Stimulated activated naive CD8-positive, alpha-beta T cell treated with anti-CD3 and anti-CD28 coated beads, Interleukin-15, Interleukin-2, amounts not matched to agents 100 U/mL and 50 U/mL, for 24 hours (primary cell): ENCODE results near the gene PRLR.
A peak's percentile ranks its signal among the peaks of the same experiment; 100 is the strongest.

Source experiments
- ATAC-seq: fragments of 150-1000 bp; cut with Tn5 transposase; one replicate; pipeline ENCODE4 v1.10.0; 2021
- DNase-seq: peaks from one replicate; pipeline ENCODE4 v3.0.0; 2021

Gene PRLR

GRCh38 chr5:35160486-35161116, 69.7 kb downstream of the PRLR start:
- ATAC-seq, result no peak

GRCh38 chr5:35159370-35159742, 70.9 kb downstream of the PRLR start:
- ATAC-seq (no peak), DNase-seq (no peak)

More at GRCh38 chr5:35160486-35161116, 69.7 kb downstream of the PRLR start:
- DNase-seq, result no peak

DNA sequence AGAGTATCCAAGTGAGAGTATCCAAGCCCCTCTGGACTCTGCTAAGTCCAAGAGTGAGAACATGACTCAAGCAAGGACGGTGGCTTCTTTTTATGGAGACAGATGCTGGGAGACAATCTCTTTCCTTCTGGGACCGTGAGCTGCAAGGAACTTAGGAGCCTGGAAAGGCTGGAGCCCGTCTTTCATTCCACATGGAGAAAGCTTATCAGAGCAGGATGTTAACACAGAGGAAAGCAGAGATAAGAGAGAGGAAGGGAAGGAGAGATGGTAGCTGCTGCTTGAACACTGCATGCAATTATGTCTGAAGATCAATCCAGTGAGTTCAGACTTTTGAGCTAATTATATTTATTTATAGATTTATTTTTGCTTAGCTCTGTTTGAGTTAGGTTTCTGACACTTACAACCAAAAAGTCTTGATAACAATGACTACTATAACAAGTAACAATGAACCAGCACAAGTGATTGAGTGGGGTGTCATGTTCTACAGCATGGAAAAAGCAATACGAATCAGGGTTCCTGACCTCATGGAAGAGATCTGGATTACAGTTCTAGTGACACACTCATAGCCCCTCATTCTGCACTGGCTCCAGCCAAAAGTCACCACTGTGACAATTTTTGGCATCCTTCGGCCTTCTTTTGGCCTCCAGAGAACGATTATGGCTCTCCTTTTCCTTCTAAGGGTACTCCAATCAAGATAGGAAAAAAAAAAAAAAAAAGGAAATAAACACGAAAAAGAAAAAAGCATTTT, 71.5 kb downstream of the PRLR start:
- DNase-seq, result no peak
- ATAC-seq, result no peak

GRCh38 chr5:35158204-35158603, 72.1 kb downstream of the PRLR start:
- DNase-seq (no peak), ATAC-seq (no peak)

DNA sequence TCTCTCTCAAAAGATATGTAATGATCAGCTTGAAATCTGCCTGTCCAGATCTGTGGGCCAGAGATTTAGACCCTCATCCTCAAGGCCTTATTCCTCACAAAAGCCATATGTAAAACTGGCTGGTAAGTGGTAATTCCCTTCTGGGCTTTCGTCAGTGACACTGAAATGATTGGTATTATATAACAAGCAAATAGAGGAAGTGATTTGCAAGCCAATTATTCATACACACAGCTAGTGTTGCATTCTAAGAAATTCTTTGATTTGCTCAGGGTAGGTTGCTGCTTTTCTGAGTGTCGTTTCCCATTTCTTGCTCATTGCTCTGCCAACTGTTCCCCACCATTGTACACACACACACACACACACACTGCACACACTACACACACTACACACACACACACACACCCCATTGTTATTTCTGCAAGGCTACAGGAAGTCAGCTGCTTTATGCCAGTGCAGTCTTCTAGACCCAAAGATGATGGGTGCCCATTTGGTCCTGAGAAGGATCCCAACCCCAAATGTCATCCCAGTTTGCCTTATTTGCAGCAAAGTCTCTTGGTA, 76.8 kb downstream of the PRLR start:
- DNase-seq (no peak), ATAC-seq (no peak)

DNA sequence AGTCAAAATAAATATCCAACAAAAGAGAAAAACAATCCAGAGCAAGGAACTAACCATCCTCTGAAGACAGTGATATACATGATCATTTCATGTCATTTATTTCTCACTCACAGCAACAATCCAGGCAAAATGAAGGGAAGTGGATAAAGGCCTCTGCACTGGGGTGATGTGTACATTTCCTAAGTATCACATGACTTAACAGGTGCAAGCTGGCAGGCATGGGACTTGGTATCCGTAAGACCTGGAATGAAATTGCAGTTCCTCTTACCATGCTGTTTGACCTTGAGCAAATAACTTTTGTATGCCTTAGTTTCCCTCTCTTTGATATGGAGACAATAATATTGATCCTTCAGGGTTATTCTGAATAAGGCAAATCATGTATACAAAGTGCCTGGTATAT, 77.6 kb downstream of the PRLR start:
- DNase-seq (no peak), ATAC-seq (no peak)

- ATAC-seq, result no peak
- DNase-seq, result no peak
Observed at GRCh38 chr5:35151146-35151920, 79.0 kb downstream of the PRLR start.

- no peak for ATAC-seq
- no peak for DNase-seq
Observed at GRCh38 chr5:35149041-35149440, 81.2 kb downstream of the PRLR start.

GRCh38 chr5:35146406-35146805, 83.9 kb downstream of the PRLR start:
- DNase-seq (no peak), ATAC-seq (no peak)

GRCh38 chr5:35145691-35146317, 84.5 kb downstream of the PRLR start:
- DNase-seq (no peak), ATAC-seq (no peak)

DNA sequence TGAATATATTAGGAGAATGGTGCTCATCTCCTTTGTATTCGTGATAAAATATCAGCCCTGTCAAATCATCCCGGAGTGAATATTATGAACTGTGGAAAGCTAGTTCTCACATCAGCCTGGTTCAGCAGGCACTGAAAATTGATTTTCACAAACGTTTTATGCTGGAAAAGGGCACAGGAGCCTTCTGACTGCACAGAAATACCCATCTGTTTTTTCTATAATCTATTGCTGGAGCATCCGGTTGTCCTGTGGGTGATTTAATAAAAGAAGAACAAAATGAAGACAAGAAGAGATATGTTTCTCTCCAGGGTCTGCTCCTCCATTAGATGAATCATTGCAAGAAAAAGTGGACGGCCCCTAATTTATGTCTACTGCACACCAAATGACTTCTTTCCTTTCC, 85.3 kb downstream of the PRLR start:
- no peak for ATAC-seq
- no peak for DNase-seq

DNA sequence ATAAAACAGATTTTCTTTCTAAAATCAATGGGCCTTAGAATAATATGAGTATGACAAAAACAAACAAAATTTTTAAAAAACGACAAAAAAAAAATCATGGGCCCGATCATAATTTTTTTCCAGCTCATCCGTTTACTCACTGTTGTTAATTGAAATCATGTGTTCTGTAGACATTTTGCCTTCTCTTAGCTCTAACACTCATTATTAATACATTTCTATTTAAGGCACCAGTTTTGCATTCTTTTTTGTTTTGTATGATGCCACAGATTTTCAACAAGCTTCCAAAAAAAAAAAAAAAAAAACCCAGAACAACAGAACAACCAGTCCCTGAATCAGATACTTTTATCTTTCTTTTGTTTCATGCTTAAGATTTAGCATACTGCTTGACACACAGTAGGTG, 86.4 kb downstream of the PRLR start:
- no peak for DNase-seq
- no peak for ATAC-seq

DNA sequence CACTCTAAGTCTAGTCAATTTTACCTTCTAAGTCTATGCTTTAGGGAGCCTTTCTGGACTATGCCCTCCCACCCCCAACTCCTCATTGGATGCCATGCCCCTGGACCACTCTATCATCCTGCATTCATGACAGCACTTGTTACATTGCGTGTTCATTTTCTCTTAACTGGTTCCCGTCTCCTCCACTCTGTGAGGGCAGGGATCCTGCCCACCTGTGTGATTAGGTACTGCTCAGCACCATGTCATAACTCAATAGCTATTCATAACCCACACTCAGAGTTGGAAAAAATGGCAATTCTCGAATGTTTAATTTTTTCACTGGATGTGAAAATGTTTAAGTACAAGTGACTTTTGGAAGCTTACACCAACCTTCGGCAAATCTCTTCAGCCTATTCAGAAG, 88.5 kb downstream of the PRLR start:
- ATAC-seq (no peak), DNase-seq (no peak)

GRCh38 chr5:35138232-35138631, 92.1 kb downstream of the PRLR start:
- DNase-seq (no peak), ATAC-seq (no peak)

DNA sequence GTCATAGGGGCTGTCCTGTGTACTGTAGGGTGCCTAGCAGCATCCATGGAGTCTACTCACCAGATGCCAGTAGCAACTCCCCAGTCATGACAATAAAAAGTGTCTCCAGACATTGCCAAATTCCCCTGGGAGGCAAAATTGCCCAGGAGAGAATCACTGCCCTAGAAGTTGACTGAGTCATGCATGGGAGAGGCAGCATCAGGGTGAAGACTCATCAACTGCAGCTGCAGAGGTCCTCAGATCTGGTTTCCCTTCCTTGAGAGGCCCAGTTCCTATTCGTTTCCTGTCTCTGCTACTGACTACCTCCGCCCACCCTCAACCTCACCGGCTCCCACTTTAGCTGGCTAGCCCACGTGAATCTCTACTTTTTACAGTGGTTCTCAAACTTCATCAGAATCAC, 93.9 kb downstream of the PRLR start:
- ATAC-seq, result peak; percentile 77
- DNase-seq, result no peak

DNA sequence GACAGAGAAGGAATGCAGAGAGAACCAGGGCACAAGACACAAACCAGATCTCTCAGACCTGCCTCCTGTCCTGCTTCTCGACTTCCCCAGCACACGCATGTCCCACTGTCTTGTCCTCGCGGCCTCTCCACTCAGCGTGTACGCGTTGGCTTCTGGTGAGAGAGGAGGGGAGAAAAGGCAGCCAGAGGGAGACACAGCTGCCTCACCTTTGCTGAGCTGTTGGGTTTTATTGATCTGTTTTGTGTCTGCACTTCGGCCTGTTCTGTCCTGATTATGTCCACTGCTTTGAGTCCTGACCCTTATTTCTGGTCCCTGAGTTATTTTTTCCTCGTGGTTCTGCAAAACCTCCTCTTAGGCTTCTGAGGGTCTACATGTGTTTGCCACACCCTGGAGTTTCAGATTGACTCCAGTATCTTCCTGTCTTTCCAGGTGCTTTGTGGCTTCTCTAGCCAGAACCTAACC, 95.0 kb downstream of the PRLR start:
- DNase-seq (no peak), ATAC-seq (no peak)

DNA sequence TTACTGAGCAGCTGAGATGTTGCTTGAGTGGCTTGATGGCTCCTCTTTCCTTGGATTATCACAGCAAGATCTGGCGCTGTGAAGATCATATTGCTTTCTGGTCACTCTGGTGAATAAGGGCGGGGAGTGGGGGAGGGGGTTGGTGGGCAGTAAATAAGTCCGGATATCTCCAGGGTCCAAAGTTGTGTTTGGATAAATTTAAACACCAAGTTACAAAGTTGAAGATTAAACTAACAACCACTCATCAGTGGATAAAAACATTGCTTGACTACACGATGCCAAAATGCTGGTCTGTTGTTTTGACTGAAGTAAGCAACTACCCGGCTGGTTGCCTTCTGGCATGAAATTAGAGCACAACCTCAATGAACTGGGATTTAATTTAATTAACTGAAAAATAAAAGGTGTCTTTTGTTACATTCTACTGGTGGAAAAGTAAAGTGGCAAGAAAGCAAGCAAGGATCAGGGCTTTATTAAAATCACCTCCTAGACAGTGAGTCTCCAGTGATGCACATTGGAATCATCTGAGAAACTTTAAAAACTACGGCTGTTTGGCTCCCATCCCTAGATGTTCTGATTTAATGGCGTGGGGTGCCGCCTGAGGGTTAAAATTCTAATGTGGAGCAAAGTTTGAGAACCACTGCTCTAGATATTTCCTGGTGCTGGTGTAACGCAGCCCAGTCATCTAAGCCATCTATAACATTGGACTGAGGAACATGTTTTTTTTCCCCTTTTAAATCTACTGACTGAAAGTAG, 95.8 kb downstream of the PRLR start:
- ATAC-seq (no peak), DNase-seq (no peak)

DNA sequence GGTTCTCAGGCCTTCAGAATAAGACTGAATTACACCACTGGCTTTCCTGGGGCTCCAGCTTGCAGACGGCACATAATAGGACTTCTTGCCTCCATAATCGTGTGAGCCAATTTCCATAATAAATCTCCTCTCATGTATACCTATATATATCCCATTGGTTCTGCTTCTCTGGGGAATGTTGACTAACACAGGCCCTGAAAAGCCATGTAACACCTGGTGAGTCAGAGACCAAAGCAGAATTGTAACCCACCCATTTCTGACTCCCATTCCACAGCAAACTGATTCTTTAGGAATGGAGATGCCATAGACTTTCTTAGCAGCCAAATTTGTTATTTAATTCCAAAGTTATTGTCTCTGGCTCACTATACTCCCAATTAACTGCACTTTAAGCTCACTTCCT, 97.1 kb downstream of the PRLR start:
- DNase-seq (no peak), ATAC-seq (no peak)

DNA sequence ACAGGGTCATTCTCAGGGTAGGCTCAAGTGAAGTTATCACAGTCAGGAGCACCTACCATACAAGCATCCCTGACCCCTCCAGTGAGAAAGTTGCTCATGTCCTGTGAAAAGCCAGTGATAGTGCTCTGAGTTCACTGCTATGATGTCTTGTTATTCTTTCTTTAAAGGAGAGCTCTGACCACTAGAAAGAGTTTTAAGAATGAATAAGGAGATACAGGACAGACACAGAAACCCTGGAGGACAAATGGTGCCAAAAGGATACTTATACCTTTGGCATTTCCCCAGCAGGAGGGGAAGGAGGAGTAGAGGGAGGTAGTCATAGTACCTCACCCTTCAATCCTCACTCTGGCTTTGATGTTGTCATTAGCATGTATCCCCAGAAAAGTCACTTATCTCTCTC, 98.6 kb downstream of the PRLR start:
- no peak for DNase-seq
- ATAC-seq, result no peak

- ATAC-seq (peak; percentile 94), DNase-seq (peak; percentile 45)
Observed at GRCh38 chr5:35129921-35130485, 100.3 kb downstream of the PRLR start.

DNA sequence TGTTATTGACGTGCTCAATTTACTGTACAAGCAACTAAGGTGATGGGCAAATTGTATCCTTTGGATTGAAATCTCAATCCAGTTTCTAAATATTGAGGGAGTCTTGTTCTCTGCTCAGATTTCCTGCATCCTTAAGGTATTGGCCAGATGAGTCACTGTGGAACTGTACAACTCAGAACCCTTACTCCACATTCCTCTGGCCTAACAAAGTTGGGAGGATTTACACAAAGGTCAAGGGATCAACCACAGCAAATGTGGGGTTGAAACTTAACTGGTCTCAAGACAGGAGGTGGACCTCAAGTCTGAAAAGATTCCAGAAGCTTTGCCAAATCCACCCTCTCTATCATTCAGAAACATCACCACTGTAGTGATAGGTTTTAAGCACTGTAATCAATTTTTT, 101.0 kb downstream of the PRLR start:
- ATAC-seq (no peak), DNase-seq (no peak)
